ENCODE results near the gene TUBGCP5. TPM values are rescaled to one million over a fixed set of nuclear protein-coding genes. Genes with fewer than 3 reads are reported as not detected.

The TUBGCP5 gene
- total RNA-seq, 1 experiment from 2014 or later, result 10.7 TPM

DNA sequence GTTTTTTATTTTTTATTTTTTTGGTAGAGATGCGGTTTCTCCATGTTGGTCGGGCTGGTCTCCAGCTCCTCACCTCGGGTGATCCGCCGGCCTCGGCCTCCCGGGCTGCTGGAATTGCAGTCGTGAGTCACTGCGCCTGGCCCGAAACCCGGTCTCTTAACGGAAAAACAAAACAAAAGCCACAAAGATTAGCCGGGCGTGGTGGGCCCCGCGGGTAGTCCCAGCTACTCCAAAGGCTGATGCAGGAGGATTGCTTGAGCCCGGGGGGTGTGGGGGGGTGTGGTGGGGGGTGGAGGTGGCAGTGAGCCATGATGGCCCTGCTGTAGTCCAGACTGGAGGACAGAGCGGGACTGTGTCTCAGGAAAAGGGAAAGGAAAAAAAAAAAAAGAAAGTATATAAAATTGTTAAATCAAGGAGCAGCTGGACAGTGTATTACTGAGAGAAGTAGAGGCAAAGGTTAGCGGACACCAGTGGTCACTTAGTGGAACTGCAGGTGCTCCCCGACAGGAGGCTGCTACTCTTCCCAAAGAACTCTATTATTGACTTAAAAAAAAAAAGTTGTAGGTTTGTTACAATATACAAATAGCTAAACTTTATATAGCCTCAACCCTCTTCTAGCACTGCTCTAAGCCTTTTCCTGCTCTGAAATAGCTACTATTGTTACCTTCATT, 30.3 kb upstream of the TUBGCP5 start:
- Histone ChIP-seq H3F3A (ENCODE audit: insufficient read depth, low read depth) (no peaks in the 10 kb centered on the region), H3K27me3 (ENCODE audit: insufficient read depth, low read depth) (peaks cover 35% of the 10 kb centered on the region), H3K4me3 (no peak overlapping the region), H3K4me1 (replicated peaks; ENCODE audit: insufficient read depth) (no peaks in the 10 kb centered on the region), H3K27ac (no peak overlapping the region), H2AFZ (no peak overlapping the region), H4K20me1 (ENCODE audit: insufficient read depth) (no peaks in the 10 kb centered on the region), H3K36me3 (ENCODE audit: low read depth) (no peaks in the 10 kb centered on the region), H3K4me2 (peak overlapping the region; percentile 44), H3K79me2 (ENCODE audit: low read depth) (no peaks in the 10 kb centered on the region), H3K9me3 (ENCODE audit: insufficient read depth, low read depth) (no peaks in the 10 kb centered on the region), H3K9me2 (ENCODE audit: insufficient read depth) (no peaks in the 10 kb centered on the region)
- intact Hi-C loops (cut with micrococcal nuclease; ENCODE audit: unreplicated experiment), result no loop called here
- POLR2A ChIA-PET (ENCODE audit: unreplicated experiment), result interaction anchor here (0.6 kb wide), 1 partner anchor 102 kb away, joined by 15 read pairs; no protein-coding TSS in a partner anchor
- DNase-seq, result peak; percentile 19 to 46
- no TSS peak for BruUV-seq (replicated peaks)
- TF ChIP-seq, protein P1, sequence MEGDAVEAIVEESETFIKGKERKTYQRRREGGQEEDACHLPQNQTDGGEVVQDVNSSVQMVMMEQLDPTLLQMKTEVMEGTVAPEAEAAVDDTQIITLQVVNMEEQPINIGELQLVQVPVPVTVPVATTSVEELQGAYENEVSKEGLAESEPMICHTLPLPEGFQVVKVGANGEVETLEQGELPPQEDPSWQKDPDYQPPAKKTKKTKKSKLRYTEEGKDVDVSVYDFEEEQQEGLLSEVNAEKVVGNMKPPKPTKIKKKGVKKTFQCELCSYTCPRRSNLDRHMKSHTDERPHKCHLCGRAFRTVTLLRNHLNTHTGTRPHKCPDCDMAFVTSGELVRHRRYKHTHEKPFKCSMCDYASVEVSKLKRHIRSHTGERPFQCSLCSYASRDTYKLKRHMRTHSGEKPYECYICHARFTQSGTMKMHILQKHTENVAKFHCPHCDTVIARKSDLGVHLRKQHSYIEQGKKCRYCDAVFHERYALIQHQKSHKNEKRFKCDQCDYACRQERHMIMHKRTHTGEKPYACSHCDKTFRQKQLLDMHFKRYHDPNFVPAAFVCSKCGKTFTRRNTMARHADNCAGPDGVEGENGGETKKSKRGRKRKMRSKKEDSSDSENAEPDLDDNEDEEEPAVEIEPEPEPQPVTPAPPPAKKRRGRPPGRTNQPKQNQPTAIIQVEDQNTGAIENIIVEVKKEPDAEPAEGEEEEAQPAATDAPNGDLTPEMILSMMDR (conservative IDR thresholded peaks at IDR 0.05), result peak; percentile 53
- TF ChIP-seq EZH2 (IDR thresholded peaks at IDR 0.05; ENCODE audit: low read depth), result no peak
- CTCF ChIA-PET, result no interaction called here

DNA sequence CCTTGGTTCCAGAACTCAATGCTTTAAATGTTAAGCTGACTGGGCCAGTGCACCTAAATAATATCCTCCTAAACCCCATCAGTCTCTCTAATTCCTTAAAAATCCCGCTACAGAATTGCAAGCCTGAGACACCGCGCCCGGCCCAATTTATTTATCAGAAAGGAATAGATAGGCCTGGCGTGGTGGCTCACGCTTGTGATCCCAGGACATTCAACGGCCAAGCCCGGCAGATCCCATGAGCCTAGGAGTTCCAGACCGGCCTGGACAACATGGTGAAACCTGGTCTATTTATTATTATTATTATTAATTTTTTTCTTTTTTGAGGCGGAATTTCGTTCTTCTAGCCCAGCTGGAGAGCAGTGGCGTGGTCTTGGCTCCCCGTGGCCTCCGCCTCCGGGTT, 28.0 kb upstream of the TUBGCP5 start:
- no peak overlapping the region for H2AFZ ChIP-seq
- no peaks in the 10 kb centered on the region for H3K9me3 ChIP-seq (ENCODE audit: insufficient read depth, low read depth)
- CTCF ChIA-PET, result no interaction called here
- H3K36me3 ChIP-seq (ENCODE audit: low read depth), result no peaks in the 10 kb centered on the region
- H3K4me3 ChIP-seq, result no peak overlapping the region
- DNase-seq, result no peak
- POLR2A ChIA-PET (ENCODE audit: unreplicated experiment), result no interaction called here
- no peaks in the 10 kb centered on the region for H3K4me1 ChIP-seq (replicated peaks; ENCODE audit: insufficient read depth)
- H3K27me3 ChIP-seq (ENCODE audit: insufficient read depth, low read depth), result peaks cover 17% of the 10 kb centered on the region
- no peaks in the 10 kb centered on the region for H3K79me2 ChIP-seq (ENCODE audit: low read depth)
- no TSS peak for BruUV-seq (replicated peaks)
- no peak overlapping the region for H3K4me2 ChIP-seq
- H3K27ac ChIP-seq, result no peak overlapping the region
- H3F3A ChIP-seq (ENCODE audit: insufficient read depth, low read depth), result no peaks in the 10 kb centered on the region
- TF ChIP-seq EZH2 (IDR thresholded peaks at IDR 0.05; ENCODE audit: low read depth), result no peak
- TF ChIP-seq, protein P1 (conservative IDR thresholded peaks at IDR 0.05), result no peak
- no peaks in the 10 kb centered on the region for H3K9me2 ChIP-seq (ENCODE audit: insufficient read depth)
- intact Hi-C loops (cut with micrococcal nuclease; ENCODE audit: unreplicated experiment), result no loop called here
- no peaks in the 10 kb centered on the region for H4K20me1 ChIP-seq (ENCODE audit: insufficient read depth)

DNA sequence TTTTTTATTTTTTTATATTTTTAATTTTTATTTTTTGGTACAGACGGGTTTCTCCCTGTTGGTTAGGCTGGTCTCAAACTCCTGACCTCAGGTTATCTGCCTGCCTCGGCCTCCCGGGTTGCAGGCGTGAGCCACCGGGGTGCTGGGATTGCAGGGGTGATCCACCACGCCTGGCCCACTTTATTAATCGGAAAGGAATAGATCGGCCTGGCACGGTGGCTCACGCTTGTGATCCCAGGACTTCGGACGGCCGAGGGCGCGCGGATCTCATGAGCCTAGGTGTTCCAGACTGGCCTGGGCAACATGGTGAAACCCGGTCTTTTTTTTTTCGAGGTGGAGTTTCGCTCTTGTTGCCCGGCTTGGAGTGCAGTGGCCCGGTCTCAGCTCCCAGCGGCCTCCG, 26.5 kb upstream of the TUBGCP5 start:
- Histone ChIP-seq H3K9me2 (ENCODE audit: insufficient read depth) (no peaks in the 10 kb centered on the region), H3F3A (ENCODE audit: insufficient read depth, low read depth) (no peaks in the 10 kb centered on the region), H2AFZ (no peak overlapping the region), H3K36me3 (ENCODE audit: low read depth) (no peaks in the 10 kb centered on the region), H3K79me2 (ENCODE audit: low read depth) (no peaks in the 10 kb centered on the region), H3K27me3 (ENCODE audit: insufficient read depth, low read depth) (peaks cover 9% of the 10 kb centered on the region; the same call in 1 of the 2 replicates), H3K4me3 (no peak overlapping the region), H3K9me3 (ENCODE audit: insufficient read depth, low read depth) (no peaks in the 10 kb centered on the region), H3K27ac (no peak overlapping the region), H3K4me2 (no peak overlapping the region), H4K20me1 (ENCODE audit: insufficient read depth) (no peaks in the 10 kb centered on the region), H3K4me1 (replicated peaks; ENCODE audit: insufficient read depth) (no peaks in the 10 kb centered on the region)
- ChIA-PET CTCF (no interaction called here), POLR2A (ENCODE audit: unreplicated experiment) (no interaction called here)
- intact Hi-C loops (cut with micrococcal nuclease; ENCODE audit: unreplicated experiment), result no loop called here
- no peak for TF ChIP-seq EZH2 (IDR thresholded peaks at IDR 0.05; ENCODE audit: low read depth)
- TF ChIP-seq, protein P1 (conservative IDR thresholded peaks at IDR 0.05), result no peak
- BruUV-seq (replicated peaks), result no TSS peak
- DNase-seq, result no peak
